ENCODE measurements around the gene ADARB2.

Gene ADARB2

GRCh38 chr10:1659221-1659791, 78.0 kb downstream of the ADARB2 start:
- no peak overlapping the region for H3K9ac ChIP-seq (ENCODE audit: low read depth, low read length)
- H3K9me3 ChIP-seq (ENCODE audit: control insufficient read depth, insufficient read depth, low read length), result no peaks in the 10 kb centered on the region
- H3K4me3 ChIP-seq (ENCODE audit: low read depth, low read length), result no peak overlapping the region
- H3K36me3 ChIP-seq (ENCODE audit: control insufficient read depth, insufficient read depth, low read length), result no peaks in the 10 kb centered on the region
- no peaks in the 10 kb centered on the region for H3K4me1 ChIP-seq (ENCODE audit: control insufficient read depth, insufficient read depth, low read length)
- H3K27me3 ChIP-seq (ENCODE audit: control insufficient read depth, insufficient read depth, low read length), result no peaks in the 10 kb centered on the region

GRCh38 chr10:1658658-1659057, 78.7 kb downstream of the ADARB2 start:
- no peaks in the 10 kb centered on the region for H3K27me3 ChIP-seq (ENCODE audit: control insufficient read depth, insufficient read depth, low read length)

GRCh38 chr10:1657479-1657878, 79.8 kb downstream of the ADARB2 start:
- Histone ChIP-seq H3K4me3 (ENCODE audit: low read depth, low read length) (no peak overlapping the region), H3K36me3 (ENCODE audit: control insufficient read depth, insufficient read depth, low read length) (no peaks in the 10 kb centered on the region), H3K9ac (ENCODE audit: low read depth, low read length) (no peak overlapping the region), H3K9me3 (ENCODE audit: control insufficient read depth, insufficient read depth, low read length) (no peaks in the 10 kb centered on the region), H3K27me3 (ENCODE audit: control insufficient read depth, insufficient read depth, low read length) (no peaks in the 10 kb centered on the region), H3K4me1 (ENCODE audit: control insufficient read depth, insufficient read depth, low read length) (no peaks in the 10 kb centered on the region)

More at GRCh38 chr10:1658658-1659057, 78.7 kb downstream of the ADARB2 start:
- Histone ChIP-seq H3K4me3 (ENCODE audit: low read depth, low read length) (no peak overlapping the region), H3K9ac (ENCODE audit: low read depth, low read length) (no peak overlapping the region), H3K9me3 (ENCODE audit: control insufficient read depth, insufficient read depth, low read length) (no peaks in the 10 kb centered on the region), H3K4me1 (ENCODE audit: control insufficient read depth, insufficient read depth, low read length) (no peaks in the 10 kb centered on the region), H3K36me3 (ENCODE audit: control insufficient read depth, insufficient read depth, low read length) (no peaks in the 10 kb centered on the region)

- H3K9me3 ChIP-seq (ENCODE audit: control insufficient read depth, insufficient read depth, low read length), result no peaks in the 10 kb centered on the region
- H3K27me3 ChIP-seq (ENCODE audit: control insufficient read depth, insufficient read depth, low read length), result no peaks in the 10 kb centered on the region
- no peak overlapping the region for H3K9ac ChIP-seq (ENCODE audit: low read depth, low read length)
- no peak overlapping the region for H3K4me3 ChIP-seq (ENCODE audit: low read depth, low read length)
- no peaks in the 10 kb centered on the region for H3K36me3 ChIP-seq (ENCODE audit: control insufficient read depth, insufficient read depth, low read length)
- H3K4me1 ChIP-seq (ENCODE audit: control insufficient read depth, insufficient read depth, low read length), result no peaks in the 10 kb centered on the region
These were observed 82.0 kb downstream of the ADARB2 start for GRCh38 chr10:1655367-1655766.

GRCh38 chr10:1654811-1655356, 82.4 kb downstream of the ADARB2 start:
- Histone ChIP-seq H3K9me3 (ENCODE audit: control insufficient read depth, insufficient read depth, low read length) (no peaks in the 10 kb centered on the region), H3K4me1 (ENCODE audit: control insufficient read depth, insufficient read depth, low read length) (no peaks in the 10 kb centered on the region), H3K4me3 (ENCODE audit: low read depth, low read length) (no peak overlapping the region), H3K36me3 (ENCODE audit: control insufficient read depth, insufficient read depth, low read length) (no peaks in the 10 kb centered on the region), H3K27me3 (ENCODE audit: control insufficient read depth, insufficient read depth, low read length) (no peaks in the 10 kb centered on the region), H3K9ac (ENCODE audit: low read depth, low read length) (no peak overlapping the region)

GRCh38 chr10:1654247-1654646, 83.1 kb downstream of the ADARB2 start:
- Histone ChIP-seq H3K9me3 (ENCODE audit: control insufficient read depth, insufficient read depth, low read length) (no peaks in the 10 kb centered on the region), H3K27me3 (ENCODE audit: control insufficient read depth, insufficient read depth, low read length) (no peaks in the 10 kb centered on the region), H3K4me3 (ENCODE audit: low read depth, low read length) (no peak overlapping the region), H3K9ac (ENCODE audit: low read depth, low read length) (no peak overlapping the region), H3K36me3 (ENCODE audit: control insufficient read depth, insufficient read depth, low read length) (no peaks in the 10 kb centered on the region), H3K4me1 (ENCODE audit: control insufficient read depth, insufficient read depth, low read length) (no peaks in the 10 kb centered on the region)

GRCh38 chr10:1653321-1653720, 84.0 kb downstream of the ADARB2 start:
- no peaks in the 10 kb centered on the region for H3K36me3 ChIP-seq (ENCODE audit: control insufficient read depth, insufficient read depth, low read length)
- no peak overlapping the region for H3K4me3 ChIP-seq (ENCODE audit: low read depth, low read length)
- H3K9me3 ChIP-seq (ENCODE audit: control insufficient read depth, insufficient read depth, low read length), result no peaks in the 10 kb centered on the region
- H3K4me1 ChIP-seq (ENCODE audit: control insufficient read depth, insufficient read depth, low read length), result no peaks in the 10 kb centered on the region
- H3K27me3 ChIP-seq (ENCODE audit: control insufficient read depth, insufficient read depth, low read length), result no peaks in the 10 kb centered on the region
- no peak overlapping the region for H3K9ac ChIP-seq (ENCODE audit: low read depth, low read length)

- Histone ChIP-seq H3K27me3 (ENCODE audit: control insufficient read depth, insufficient read depth, low read length) (no peaks in the 10 kb centered on the region), H3K4me3 (ENCODE audit: low read depth, low read length) (no peak overlapping the region), H3K4me1 (ENCODE audit: control insufficient read depth, insufficient read depth, low read length) (no peaks in the 10 kb centered on the region), H3K9ac (ENCODE audit: low read depth, low read length) (no peak overlapping the region), H3K9me3 (ENCODE audit: control insufficient read depth, insufficient read depth, low read length) (no peaks in the 10 kb centered on the region), H3K36me3 (ENCODE audit: control insufficient read depth, insufficient read depth, low read length) (no peaks in the 10 kb centered on the region)
These were observed 85.2 kb downstream of the ADARB2 start for GRCh38 chr10:1652151-1652550.

- Histone ChIP-seq H3K4me3 (ENCODE audit: low read depth, low read length) (no peak overlapping the region), H3K27me3 (ENCODE audit: control insufficient read depth, insufficient read depth, low read length) (no peaks in the 10 kb centered on the region), H3K9ac (ENCODE audit: low read depth, low read length) (no peak overlapping the region), H3K36me3 (ENCODE audit: control insufficient read depth, insufficient read depth, low read length) (no peaks in the 10 kb centered on the region), H3K4me1 (ENCODE audit: control insufficient read depth, insufficient read depth, low read length) (no peaks in the 10 kb centered on the region), H3K9me3 (ENCODE audit: control insufficient read depth, insufficient read depth, low read length) (no peaks in the 10 kb centered on the region)
These were observed 85.9 kb downstream of the ADARB2 start for GRCh38 chr10:1651270-1651966.

GRCh38 chr10:1650542-1651269, 86.6 kb downstream of the ADARB2 start:
- Histone ChIP-seq H3K9me3 (ENCODE audit: control insufficient read depth, insufficient read depth, low read length) (no peaks in the 10 kb centered on the region), H3K4me1 (ENCODE audit: control insufficient read depth, insufficient read depth, low read length) (no peaks in the 10 kb centered on the region), H3K4me3 (ENCODE audit: low read depth, low read length) (no peak overlapping the region), H3K36me3 (ENCODE audit: control insufficient read depth, insufficient read depth, low read length) (no peaks in the 10 kb centered on the region), H3K27me3 (ENCODE audit: control insufficient read depth, insufficient read depth, low read length) (no peaks in the 10 kb centered on the region), H3K9ac (ENCODE audit: low read depth, low read length) (no peak overlapping the region)

GRCh38 chr10:1648648-1649047, 88.7 kb downstream of the ADARB2 start:
- no peaks in the 10 kb centered on the region for H3K4me1 ChIP-seq (ENCODE audit: control insufficient read depth, insufficient read depth, low read length)
- H3K36me3 ChIP-seq (ENCODE audit: control insufficient read depth, insufficient read depth, low read length), result no peaks in the 10 kb centered on the region
- no peaks in the 10 kb centered on the region for H3K27me3 ChIP-seq (ENCODE audit: control insufficient read depth, insufficient read depth, low read length)
- H3K9ac ChIP-seq (ENCODE audit: low read depth, low read length), result no peak overlapping the region
- H3K4me3 ChIP-seq (ENCODE audit: low read depth, low read length), result no peak overlapping the region
- H3K9me3 ChIP-seq (ENCODE audit: control insufficient read depth, insufficient read depth, low read length), result no peaks in the 10 kb centered on the region

- no peak overlapping the region for H3K9ac ChIP-seq (ENCODE audit: low read depth, low read length)
- H3K9me3 ChIP-seq (ENCODE audit: control insufficient read depth, insufficient read depth, low read length), result no peaks in the 10 kb centered on the region
- H3K36me3 ChIP-seq (ENCODE audit: control insufficient read depth, insufficient read depth, low read length), result no peaks in the 10 kb centered on the region
- no peaks in the 10 kb centered on the region for H3K27me3 ChIP-seq (ENCODE audit: control insufficient read depth, insufficient read depth, low read length)
- H3K4me1 ChIP-seq (ENCODE audit: control insufficient read depth, insufficient read depth, low read length), result no peaks in the 10 kb centered on the region
- no peak overlapping the region for H3K4me3 ChIP-seq (ENCODE audit: low read depth, low read length)
These were observed 91.0 kb downstream of the ADARB2 start for GRCh38 chr10:1646332-1646731.
